AG09309 (cell line): ENCODE data around the gene ARHGAP10.

Experiments
- DNase-seq: peaks from one replicate; pipeline ENCODE4 v3.0.0-alpha.2; 2010; ENCODE audit warnings: low read depth
- H3K4me3 ChIP-seq: 2 replicates; pipeline ENCODE4 v1.5.1; 2011; ENCODE audit warnings: mild to moderate bottlenecking, low read depth, low read length, moderate library complexity; ENCODE audit not compliant: control insufficient read depth
- CTCF ChIP-seq: IDR thresholded peaks from 2 replicates; pipeline ENCODE4 v1.5.1; 2011; ENCODE audit warnings: mild to moderate bottlenecking, low read depth, low read length, inconsistent platforms; ENCODE audit not compliant: insufficient read depth, control insufficient read depth; ENCODE audit errors: missing control alignments

The ARHGAP10 gene

GRCh38 chr4:148110169-148110568 is 378.3 kb downstream of the ARHGAP10 start:
- DNase-seq = no peak
- no peak for TF ChIP-seq CTCF
- no peak overlapping the region for H3K4me3 ChIP-seq

GRCh38 chr4:148112231-148112982 is 380.5 kb downstream of the ARHGAP10 start:
- TF ChIP-seq CTCF = no peak
- DNase-seq = peak; percentile 20
- no peak overlapping the region for H3K4me3 ChIP-seq

- no peak overlapping the region for H3K4me3 ChIP-seq
- no peak for DNase-seq
- no peak for TF ChIP-seq CTCF
These were observed 382.5 kb downstream of the ARHGAP10 start for GRCh38 chr4:148114436-148114835.

GRCh38 chr4:148116264-148116663 is 384.4 kb downstream of the ARHGAP10 start:
- TF ChIP-seq CTCF = no peak
- DNase-seq = peak; percentile 44
- no peak overlapping the region for H3K4me3 ChIP-seq

GRCh38 chr4:148116969-148117368 is 385.1 kb downstream of the ARHGAP10 start:
- H3K4me3 ChIP-seq = no peak overlapping the region
- DNase-seq = no peak
- TF ChIP-seq CTCF = no peak

- DNase-seq = no peak
- no peak overlapping the region for H3K4me3 ChIP-seq
- TF ChIP-seq CTCF = no peak
These were observed 386.3 kb downstream of the ARHGAP10 start for GRCh38 chr4:148118179-148118578.
